ENCODE measurements around the gene MPI.
"Not testable (repeated sequence)": the region's sequence is repeated elsewhere in the genome, so short reads cannot be mapped to it uniquely, and the experiment has no call there.

MPI gene

DNA sequence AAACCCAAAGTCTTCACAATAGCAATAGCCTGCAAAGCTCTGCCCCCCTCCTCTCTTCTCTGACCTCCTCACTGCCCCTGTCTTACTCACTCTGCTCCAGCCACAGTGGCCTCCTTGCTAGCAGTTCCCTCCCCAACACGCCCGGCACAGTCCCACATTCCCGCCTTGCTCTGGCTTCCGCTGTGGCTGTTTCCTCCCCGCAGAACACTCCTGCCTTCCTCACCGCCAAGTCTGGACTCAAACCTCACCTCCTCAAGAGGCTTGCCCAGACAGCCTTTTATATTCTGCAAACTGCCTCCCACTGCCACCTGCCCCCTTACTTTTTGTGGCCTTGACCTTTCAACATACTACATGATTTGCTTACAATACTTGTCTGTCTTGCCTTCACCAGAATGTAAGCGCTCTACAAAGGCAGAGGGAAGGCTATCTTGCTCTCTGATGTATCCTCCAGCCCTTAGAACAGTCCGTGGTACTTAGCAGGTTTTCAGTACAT is 406 bp upstream of the MPI start:
- TF ChIP-seq, protein P1, sequence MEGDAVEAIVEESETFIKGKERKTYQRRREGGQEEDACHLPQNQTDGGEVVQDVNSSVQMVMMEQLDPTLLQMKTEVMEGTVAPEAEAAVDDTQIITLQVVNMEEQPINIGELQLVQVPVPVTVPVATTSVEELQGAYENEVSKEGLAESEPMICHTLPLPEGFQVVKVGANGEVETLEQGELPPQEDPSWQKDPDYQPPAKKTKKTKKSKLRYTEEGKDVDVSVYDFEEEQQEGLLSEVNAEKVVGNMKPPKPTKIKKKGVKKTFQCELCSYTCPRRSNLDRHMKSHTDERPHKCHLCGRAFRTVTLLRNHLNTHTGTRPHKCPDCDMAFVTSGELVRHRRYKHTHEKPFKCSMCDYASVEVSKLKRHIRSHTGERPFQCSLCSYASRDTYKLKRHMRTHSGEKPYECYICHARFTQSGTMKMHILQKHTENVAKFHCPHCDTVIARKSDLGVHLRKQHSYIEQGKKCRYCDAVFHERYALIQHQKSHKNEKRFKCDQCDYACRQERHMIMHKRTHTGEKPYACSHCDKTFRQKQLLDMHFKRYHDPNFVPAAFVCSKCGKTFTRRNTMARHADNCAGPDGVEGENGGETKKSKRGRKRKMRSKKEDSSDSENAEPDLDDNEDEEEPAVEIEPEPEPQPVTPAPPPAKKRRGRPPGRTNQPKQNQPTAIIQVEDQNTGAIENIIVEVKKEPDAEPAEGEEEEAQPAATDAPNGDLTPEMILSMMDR (IDR thresholded peaks at IDR 0.05; ENCODE audit: control insufficient read depth, insufficient read depth, low read depth, low read length, missing control alignments), result no peak
- peak overlapping the region; percentile 9 for H3K4me3 ChIP-seq (ENCODE audit: control insufficient read depth, low read depth, low read length)
- no peak for DNase-seq (ENCODE audit: low read depth)

- no peak for DNase-seq (ENCODE audit: low read depth)
- H3K4me3 ChIP-seq (ENCODE audit: control insufficient read depth, low read depth, low read length), result peak overlapping the region; percentile 99
- TF ChIP-seq, protein P1 (IDR thresholded peaks at IDR 0.05; ENCODE audit: control insufficient read depth, insufficient read depth, low read depth, low read length, missing control alignments), result no peak
These were observed 771 bp downstream of the MPI start for GRCh38 chr15:74890665-74890960.

- TF ChIP-seq, protein P1 (IDR thresholded peaks at IDR 0.05; ENCODE audit: control insufficient read depth, insufficient read depth, low read depth, low read length, missing control alignments), result no peak
- DNase-seq (ENCODE audit: low read depth), result no peak
These were observed 1.6 kb downstream of the MPI start for GRCh38 chr15:74891469-74891868.

DNA sequence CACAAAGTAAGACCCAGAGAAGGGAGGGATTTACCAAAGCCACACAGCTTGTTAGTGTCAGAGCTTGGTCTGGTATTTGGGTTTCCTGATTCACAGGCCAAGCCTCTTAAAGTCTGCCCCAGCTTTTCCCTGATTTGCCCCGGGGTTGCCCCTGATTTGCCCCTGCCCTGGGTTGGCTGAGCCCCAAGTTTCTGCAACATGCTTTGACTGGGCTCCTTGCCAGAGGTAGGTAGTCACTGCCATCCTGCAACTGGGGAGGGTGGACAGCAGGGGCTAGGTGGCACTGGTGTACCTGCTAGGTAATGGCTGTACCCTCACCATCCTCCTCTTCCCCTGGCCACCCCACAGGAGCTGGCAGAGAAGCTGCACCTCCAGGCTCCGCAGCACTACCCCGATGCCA is 2.5 kb downstream of the MPI start:
- no peak for DNase-seq (ENCODE audit: low read depth)
- TF ChIP-seq, protein P1 (IDR thresholded peaks at IDR 0.05; ENCODE audit: control insufficient read depth, insufficient read depth, low read depth, low read length, missing control alignments), result no peak
- H3K4me3 ChIP-seq (ENCODE audit: control insufficient read depth, low read depth, low read length), result no peak overlapping the region

More at GRCh38 chr15:74891469-74891868, 1.6 kb downstream of the MPI start:
- H3K4me3 ChIP-seq (ENCODE audit: control insufficient read depth, low read depth, low read length), result no peak overlapping the region

- H3K4me3 ChIP-seq (ENCODE audit: control insufficient read depth, low read depth, low read length), result no peak overlapping the region
- no peak for DNase-seq (ENCODE audit: low read depth)
- TF ChIP-seq, protein P1 (IDR thresholded peaks at IDR 0.05; ENCODE audit: control insufficient read depth, insufficient read depth, low read depth, low read length, missing control alignments), result no peak
These were observed 3.1 kb downstream of the MPI start for GRCh38 chr15:74892931-74893330.

DNA sequence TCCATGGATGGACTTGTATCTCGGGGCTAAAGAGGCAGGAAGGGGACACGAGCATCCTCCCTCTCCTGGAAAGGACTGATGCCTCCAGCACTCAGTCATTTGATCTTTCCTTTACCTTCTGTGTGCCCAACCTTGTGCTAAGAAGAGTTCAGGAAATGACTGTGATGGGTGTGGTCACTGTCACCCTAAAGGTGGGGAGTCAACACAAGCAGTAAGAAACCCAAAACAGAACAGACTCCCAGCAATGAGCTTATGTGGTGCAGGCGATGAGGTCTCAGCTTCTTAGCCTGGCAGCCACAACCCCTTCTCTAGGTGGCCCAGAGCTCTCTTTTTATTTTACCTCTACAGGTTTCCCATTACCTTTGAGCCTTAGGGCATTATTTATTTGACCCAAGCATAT is 3.8 kb downstream of the MPI start:
- TF ChIP-seq, protein P1 (IDR thresholded peaks at IDR 0.05; ENCODE audit: control insufficient read depth, insufficient read depth, low read depth, low read length, missing control alignments), result no peak
- H3K4me3 ChIP-seq (ENCODE audit: control insufficient read depth, low read depth, low read length), result no peak overlapping the region
- no peak for DNase-seq (ENCODE audit: low read depth)

- not testable (repeated sequence) for H3K4me3 ChIP-seq (ENCODE audit: control insufficient read depth, low read depth, low read length); DNase-seq (ENCODE audit: low read depth)
These were observed 4.5 kb downstream of the MPI start for GRCh38 chr15:74894383-74894782.
